NCI-H526 (cell line): Measurements from ENCODE around the gene STX4.

Source experiments
- DNase-seq, 2 experiments: peaks; one replicate each; lab custom pipeline; 2025; lab: John Stamatoyannopoulos, UW

STX4 gene

GRCh38 chr16:31083556-31083955 is 50.2 kb downstream of the STX4 start:
- no peak for DNase-seq

GRCh38 chr16:31083981-31084380 is 50.6 kb downstream of the STX4 start:
- no peak for DNase-seq

- DNase-seq, result peak in 1 of 2 experiments; percentile 40
These were observed 51.4 kb downstream of the STX4 start for GRCh38 chr16:31084584-31085302.

GRCh38 chr16:31085411-31085810 is 52.1 kb downstream of the STX4 start:
- DNase-seq, result peak; percentile 78 to 86

- DNase-seq, result peak in 1 of 2 experiments; percentile 38
These were observed 52.7 kb downstream of the STX4 start for GRCh38 chr16:31085873-31086628.

- DNase-seq, result no peak
These were observed 53.2 kb downstream of the STX4 start for GRCh38 chr16:31086629-31086906.

- DNase-seq, result no peak
These were observed 54.1 kb downstream of the STX4 start for GRCh38 chr16:31087481-31087880.

GRCh38 chr16:31087971-31088370 is 54.6 kb downstream of the STX4 start:
- DNase-seq, result no peak

GRCh38 chr16:31088459-31089183 is 55.3 kb downstream of the STX4 start, which contains the start of gene PRSS53:
TSS of gene PRSS53 (minus strand) at chr16:31088943. CDS start at chr16:31088809, 134 bp downstream.
- no peak for DNase-seq

- DNase-seq, result no peak
These were observed 55.8 kb downstream of the STX4 start for GRCh38 chr16:31089199-31089598.
